ENCODE measurements around the gene C16orf87. TPM values are rescaled to one million over a fixed set of nuclear protein-coding genes. Genes with fewer than 3 reads are reported as not detected.

C16orf87 gene
- polyA plus RNA-seq, 10 donors, result 21.1 to 33.2 (median 25.4) TPM

- no peak for DNase-seq
Observed at GRCh38 chr16:46845952-46846351, 15.0 kb upstream of the C16orf87 start.

- DNase-seq, result no peak
Observed at GRCh38 chr16:46844771-46845170, 13.8 kb upstream of the C16orf87 start.

- peak in 1 of 3 donors; percentile 12 for DNase-seq
Observed at GRCh38 chr16:46843898-46844642, 13.1 kb upstream of the C16orf87 start.

GRCh38 chr16:46842192-46842895 is 11.4 kb upstream of the C16orf87 start:
- no peak for DNase-seq

- DNase-seq, result no peak
Observed at GRCh38 chr16:46839986-46840443, 9.0 kb upstream of the C16orf87 start.

GRCh38 chr16:46836534-46837530 is 5.9 kb upstream of the C16orf87 start:
- no peak for DNase-seq

GRCh38 chr16:46833460-46833800 is 2.5 kb upstream of the C16orf87 start:
- no peak for DNase-seq

- no peak for DNase-seq
Observed at GRCh38 chr16:46832757-46833459, 1.9 kb upstream of the C16orf87 start.

- no peak for DNase-seq
Observed at GRCh38 chr16:46830417-46830901, 521 bp downstream of the C16orf87 start.

- DNase-seq, result no peak
Observed at GRCh38 chr16:46828943-46829342, 2.0 kb downstream of the C16orf87 start.

- no peak for DNase-seq
Observed at GRCh38 chr16:46828292-46828691, 2.7 kb downstream of the C16orf87 start.

GRCh38 chr16:46826631-46827030 is 4.3 kb downstream of the C16orf87 start:
- DNase-seq, result no peak

GRCh38 chr16:46822270-46822669 is 8.7 kb downstream of the C16orf87 start:
- DNase-seq, result peak in 1 of 3 donors; percentile 20

GRCh38 chr16:46817961-46818360 is 13.0 kb downstream of the C16orf87 start:
- no peak for DNase-seq

GRCh38 chr16:46814790-46815189 is 16.2 kb downstream of the C16orf87 start:
- DNase-seq, result no peak

GRCh38 chr16:46813611-46814010 is 17.4 kb downstream of the C16orf87 start:
- DNase-seq, result no peak

- DNase-seq, result no peak
Observed at GRCh38 chr16:46812781-46813540, 18.0 kb downstream of the C16orf87 start.

- DNase-seq, result no peak
Observed at GRCh38 chr16:46811682-46812081, 19.3 kb downstream of the C16orf87 start.

GRCh38 chr16:46808997-46809396 is 22.0 kb downstream of the C16orf87 start:
- no peak for DNase-seq

GRCh38 chr16:46807336-46807735 is 23.6 kb downstream of the C16orf87 start:
- no peak for DNase-seq

Data from muscle of back (tissue), 11 donors.